Measurements from ENCODE around the gene RBM5.

GRCh38 chr3:50135964-50136363 is 47.2 kb downstream of the RBM5 start:
- TF ChIP-seq CTCF (IDR thresholded peaks at IDR 0.05; ENCODE audit: low read length) = no peak
- no peak for TF ChIP-seq EZH2 (IDR thresholded peaks at IDR 0.05; ENCODE audit: borderline replicate concordance, low read length)

All from OCI-LY1 (cell line).